Calu3 (cell line): Measurements from ENCODE around the gene HDAC4. TPM values are rescaled to one million over a fixed set of nuclear protein-coding genes. Genes with fewer than 3 reads are reported as not detected.

ENCODE experiments used
- BruUV-seq: library from RNA; stranded (reverse); fragments of 400-500 nt; replicated peaks from 2 replicates; lab custom pipeline; 2021; lab: Mats Ljungman, UMichigan
- CTCF ChIA-PET: fragments of 300-600 bp; sonication (Branson Sonifier 250); formaldehyde crosslinking; loops from one replicate; lab custom pipeline; 2022; ENCODE audit warnings: antibody characterized with exemption; lab: Charles Lee
- DNase-seq: peaks from one replicate; pipeline ENCODE4 v3.0.0; 2022
- H3K27ac Mint-ChIP-seq: one replicate; pipeline ENCODE4 v1.8.0; 2022; ENCODE audit warnings: mixed read lengths; ENCODE audit not compliant: unreplicated experiment
- H3K27me3 Mint-ChIP-seq: one replicate; pipeline ENCODE4 v1.8.0; 2022; ENCODE audit warnings: mixed read lengths; ENCODE audit not compliant: unreplicated experiment
- H3K36me3 Mint-ChIP-seq: one replicate; pipeline ENCODE4 v1.8.0; 2022; ENCODE audit warnings: mild to moderate bottlenecking, moderate library complexity, mixed read lengths; ENCODE audit not compliant: insufficient read depth, unreplicated experiment
- H3K4me1 Mint-ChIP-seq: one replicate; pipeline ENCODE4 v1.8.0; 2022; ENCODE audit warnings: mild to moderate bottlenecking, low read depth, mixed read lengths; ENCODE audit not compliant: unreplicated experiment
- H3K4me3 Mint-ChIP-seq: one replicate; pipeline ENCODE4 v1.8.0; 2022; ENCODE audit warnings: mild to moderate bottlenecking, low read depth, moderate library complexity, mixed read lengths; ENCODE audit not compliant: unreplicated experiment
- H3K9me3 Mint-ChIP-seq: one replicate; pipeline ENCODE4 v1.8.0; 2022; ENCODE audit warnings: low read depth, mixed read lengths; ENCODE audit not compliant: unreplicated experiment
- CTCF ChIP-seq: fragments of 200-600 bp; IDR thresholded peaks from one replicate; pipeline ENCODE4 v1.8.0; 2022; ENCODE audit warnings: antibody characterized with exemption; ENCODE audit not compliant: unreplicated experiment
- intact Hi-C: fragments of 100-400 bp; cut with micrococcal nuclease; formaldehyde crosslinking; loops from one replicate; pipeline ENCODE4 v1.10.0; 2022; ENCODE audit not compliant: unreplicated experiment
- total RNA-seq: library from RNA; stranded (reverse); gene quantifications from 2 replicates; pipeline ENCODE4 v1.2.3, GENCODE V29; 2022

Gene HDAC4
- total RNA-seq, 1 experiment from 2014 or later = 39.6 TPM

DNA sequence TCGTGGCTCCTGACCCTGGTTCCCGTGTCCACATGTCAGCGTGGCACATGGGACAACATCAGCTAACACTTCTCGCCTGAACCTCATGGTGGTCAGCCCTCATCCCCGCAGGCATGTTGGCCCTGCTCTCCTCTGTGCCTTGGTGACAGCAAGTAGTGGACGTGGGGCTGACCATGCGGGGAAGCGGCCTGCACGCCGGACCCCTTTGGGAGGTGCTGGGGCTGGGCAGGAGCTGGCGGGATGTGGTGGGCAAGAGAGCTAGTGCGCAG is 303.5 kb downstream of the HDAC4 start:
- Mint-ChIP-seq H3K36me3 (peaks cover 13% of the 10 kb centered on the region), H3K27me3 (no peaks in the 10 kb centered on the region), H3K4me1 (no peaks in the 10 kb centered on the region), H3K27ac (no peak overlapping the region), H3K4me3 (no peak overlapping the region), H3K9me3 (no peaks in the 10 kb centered on the region)
- CTCF ChIA-PET = no interaction called here
- TF ChIP-seq CTCF = no peak
- no TSS peak for BruUV-seq
- no peak for DNase-seq
- intact Hi-C loops = no loop called here

DNA sequence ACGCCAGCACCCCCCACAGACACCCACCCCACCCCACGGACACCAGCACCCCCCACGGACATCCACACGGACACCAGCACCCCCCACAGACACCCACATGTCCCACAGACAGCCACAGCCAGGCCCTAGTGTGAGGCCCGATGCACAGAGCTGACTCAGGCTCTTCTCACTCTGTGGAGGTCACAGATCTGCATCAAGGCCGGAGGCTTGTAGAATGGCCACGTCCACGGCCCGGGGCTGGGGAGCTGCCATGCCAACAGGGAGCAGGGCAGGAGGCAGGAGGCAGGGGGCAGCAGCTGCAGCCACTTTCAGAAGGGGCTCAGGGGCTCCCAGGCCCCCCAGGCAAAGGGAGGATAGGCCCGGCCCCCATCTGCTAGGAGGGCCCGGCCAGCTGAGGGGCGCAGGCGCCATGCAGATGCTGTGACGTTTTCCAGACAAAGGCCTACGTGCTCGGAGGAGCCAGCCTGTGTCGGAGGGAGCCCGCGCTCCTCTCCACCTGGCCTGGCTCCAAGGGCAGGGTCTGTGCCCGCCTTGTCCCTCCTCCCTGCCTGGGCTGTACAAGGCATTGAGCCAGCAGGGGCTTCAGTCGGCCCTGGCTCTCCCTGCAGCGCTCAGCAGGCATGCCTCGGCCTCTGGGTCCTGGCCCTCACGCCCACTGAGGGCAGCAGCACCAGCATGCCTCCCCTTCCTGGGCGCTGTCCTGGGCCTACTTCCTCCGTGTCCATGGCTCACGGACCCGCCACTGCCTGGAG is 304.0 kb downstream of the HDAC4 start:
- Mint-ChIP-seq H3K27ac (no peak overlapping the region), H3K36me3 (peaks cover 13% of the 10 kb centered on the region), H3K4me3 (no peak overlapping the region), H3K27me3 (no peaks in the 10 kb centered on the region), H3K4me1 (no peaks in the 10 kb centered on the region), H3K9me3 (no peaks in the 10 kb centered on the region)
- no TSS peak for BruUV-seq
- no peak for TF ChIP-seq CTCF
- no peak for DNase-seq
- intact Hi-C loops = no loop called here
- CTCF ChIA-PET = no interaction called here

DNA sequence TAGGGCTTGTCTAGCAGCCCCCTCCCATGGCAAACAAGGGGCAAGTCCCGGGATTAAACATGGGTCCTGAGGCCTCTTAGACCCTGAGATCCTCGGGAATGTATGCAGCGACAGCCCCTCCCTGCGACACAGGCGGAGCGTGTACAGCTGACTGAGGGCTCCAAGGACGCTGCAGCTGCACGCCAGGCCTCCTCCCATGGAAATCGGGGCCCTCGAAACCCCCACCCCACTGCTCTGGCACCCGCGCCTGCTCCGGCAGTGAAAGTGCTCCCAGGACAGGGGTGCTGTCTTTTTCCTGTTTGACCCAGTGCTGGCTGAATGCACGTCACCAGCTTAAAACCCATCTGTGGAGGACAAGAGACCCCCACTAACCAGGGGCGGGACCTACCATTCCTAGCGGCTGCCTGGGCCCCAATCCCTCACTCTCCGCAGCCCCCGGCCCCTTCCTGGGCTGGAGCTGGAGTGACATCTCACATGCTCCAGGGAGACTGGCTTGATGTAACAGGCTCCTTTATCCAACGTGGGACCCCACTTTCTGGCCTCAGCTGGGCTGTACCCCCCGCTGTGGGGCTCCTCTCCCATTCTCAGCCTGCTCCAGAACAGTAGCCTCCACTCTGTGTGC is 305.2 kb downstream of the HDAC4 start:
- intact Hi-C loops = no loop called here
- Mint-ChIP-seq H3K27ac (no peak overlapping the region), H3K9me3 (no peaks in the 10 kb centered on the region), H3K27me3 (no peaks in the 10 kb centered on the region), H3K4me1 (no peaks in the 10 kb centered on the region), H3K36me3 (peaks cover 16% of the 10 kb centered on the region), H3K4me3 (no peak overlapping the region)
- no peak for DNase-seq
- CTCF ChIA-PET = no interaction called here
- no TSS peak for BruUV-seq
- no peak for TF ChIP-seq CTCF

DNA sequence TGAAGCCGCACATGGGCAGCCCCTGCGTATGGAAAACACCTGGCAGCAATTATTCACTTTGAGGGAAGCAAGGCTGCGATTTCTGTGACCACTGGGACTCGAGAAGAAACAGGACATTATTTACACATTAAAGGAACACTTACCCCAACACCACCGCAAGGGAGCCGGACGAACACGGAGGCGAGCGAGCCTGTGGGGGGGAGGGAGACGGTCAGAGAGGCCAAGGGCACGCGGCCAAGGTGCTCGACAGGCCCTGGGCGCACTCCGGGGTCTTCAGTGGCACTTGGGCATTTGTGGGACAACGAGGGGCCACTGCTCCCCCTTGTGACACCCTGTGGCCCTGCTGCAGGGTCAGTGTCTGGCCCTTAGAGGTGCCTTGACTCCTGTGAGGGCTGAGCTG is 306.0 kb downstream of the HDAC4 start:
- no TSS peak for BruUV-seq
- no peak for DNase-seq

More for the DNA sequence above, 306.0 kb downstream of the HDAC4 start:
- Mint-ChIP-seq H3K27ac (no peak overlapping the region), H3K4me1 (no peaks in the 10 kb centered on the region), H3K27me3 (no peaks in the 10 kb centered on the region), H3K9me3 (no peaks in the 10 kb centered on the region), H3K36me3 (peaks cover 12% of the 10 kb centered on the region), H3K4me3 (no peak overlapping the region)
- intact Hi-C loops = no loop called here
- CTCF ChIA-PET = no interaction called here
- no peak for TF ChIP-seq CTCF
